Breast epithelium (tissue), 4 donors: ENCODE measurements around the gene KMT2A. TPM values are rescaled to one million over a fixed set of nuclear protein-coding genes. Genes with fewer than 3 reads are reported as not detected.
A peak's percentile ranks its signal among the peaks of the same experiment; 100 is the strongest.

Source experiments
- DNase-seq, 2 donors: peaks; one replicate each; pipeline ENCODE4 v3.0.0-alpha.2; 2019; ENCODE audit warnings: low spot score in 2 of 2
- H3K27ac ChIP-seq, 2 donors: fragments of 200-600 bp; sonication (generic) in 1 of 2; one replicate each; pipeline ENCODE4 v1.5.1; 2016 to 2019; ENCODE audit warnings: mild to moderate bottlenecking in 1 of 2
- H3K27me3 ChIP-seq, 2 donors: fragments of 200-600 bp; sonication (generic) in 1 of 2; one replicate each; pipeline versions ENCODE4 v1.5.1 to v1.6.0; 2017 to 2019; ENCODE audit warnings: control low read depth in 1 of 2, mild to moderate bottlenecking in 1 of 2
- H3K36me3 ChIP-seq: fragments of 200-600 bp; one replicate; pipeline ENCODE4 v1.5.1; 2019
- H3K4me1 ChIP-seq, 2 donors: fragments of 200-600 bp; sonication (generic); one replicate each; pipeline ENCODE4 v1.5.1; 2016 to 2019; ENCODE audit warnings: control low read depth in 1 of 2
- H3K4me3 ChIP-seq, 3 donors: fragments of 200-600 bp; sonication (generic); 1 replicate in 2 of 3; 2 replicates in 1 of 3; pipeline ENCODE4 v1.5.1; 2016 to 2019; ENCODE audit warnings: mild to moderate bottlenecking in 3 of 3, moderate library complexity in 2 of 3
- H3K9me3 ChIP-seq, 2 donors: fragments of 200-600 bp; sonication (generic) in 1 of 2; one replicate each; pipeline ENCODE4 v1.5.1; 2016 to 2019; ENCODE audit warnings: control low read depth in 1 of 2
- POLR2A ChIP-seq: fragments of 450-650 bp; IDR thresholded peaks from one replicate; pipeline ENCODE4 v1.6.1; 2016; ENCODE audit warnings: antibody characterized with exemption, mild to moderate bottlenecking, moderate library complexity
- POLR2AphosphoS5 ChIP-seq, 3 donors: sonication (generic); formaldehyde crosslinking; IDR thresholded peaks; one replicate each; pipeline ENCODE4 v1.6.1; 2017; ENCODE audit warnings: antibody characterized with exemption in 3 of 3
- intact Hi-C: fragments of 100-400 bp; cut with DNase I; formaldehyde crosslinking; loops from one replicate; pipeline ENCODE4 v1.15.1; 2023; ENCODE audit warnings: low total_unique reads
- total RNA-seq, 3 donors: library from RNA; depleted of rRNA; stranded (reverse); fragments of >200 nt; gene quantifications; one replicate each; pipeline ENCODE4 v1.1.0, GENCODE V29; 2016
- TF ChIP-seq, protein P1 (sequence below), 3 donors: fragments of 450-650 bp; IDR thresholded peaks; one replicate each; pipeline ENCODE4 v1.5.1; 2016 to 2017; ENCODE audit warnings: antibody characterized with exemption in 3 of 3, mild to moderate bottlenecking in 3 of 3, moderate library complexity in 3 of 3

Gene KMT2A
- total RNA-seq, 3 donors from 2014 or later, result 67.4 to 100.0 (median 79.6) TPM

DNA sequence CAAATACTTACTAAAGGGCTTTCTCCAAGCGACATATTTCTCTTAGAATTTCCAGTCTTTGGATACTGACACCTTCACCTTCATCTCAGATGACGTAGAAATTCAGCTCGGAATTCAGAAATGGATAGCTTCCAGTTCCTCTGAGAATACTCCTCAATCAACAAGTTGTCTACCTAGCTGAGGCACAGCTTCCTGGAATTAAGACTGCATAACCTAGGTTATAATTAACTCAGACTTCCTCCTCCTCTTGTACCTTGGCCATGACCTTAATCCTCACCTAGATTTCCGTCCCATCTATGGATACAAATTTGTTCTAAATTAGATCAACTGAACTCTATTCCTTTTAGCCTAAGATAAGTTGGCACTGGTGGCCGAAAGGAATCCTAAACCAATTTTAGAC lies 17.5 kb upstream of the KMT2A start:
- H3K36me3 ChIP-seq, result no peaks in the 10 kb centered on the region

DNA sequence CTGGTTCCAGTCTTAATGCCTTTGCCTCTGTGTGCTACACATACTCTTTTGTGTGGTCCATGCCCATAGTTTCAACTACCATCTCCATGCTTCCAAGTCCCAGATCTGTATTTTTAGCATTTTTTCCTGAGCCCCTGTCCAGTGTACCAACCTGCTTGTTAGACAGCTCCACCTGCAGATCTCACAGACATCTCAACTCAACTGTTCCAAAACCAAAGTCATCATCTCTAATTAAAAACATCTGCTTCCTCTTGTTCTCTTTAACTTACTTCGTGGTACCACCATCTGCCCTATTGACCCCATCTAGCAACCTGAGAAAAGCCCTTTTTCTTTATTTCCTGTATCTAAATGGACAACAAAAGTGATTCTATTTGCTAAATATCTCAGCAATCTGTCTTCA lies 8.6 kb upstream of the KMT2A start:
- Histone ChIP-seq H3K4me3 (no peak overlapping the region), H3K4me1 (no peaks in the 10 kb centered on the region), H3K27ac (no peak overlapping the region), H3K36me3 (no peaks in the 10 kb centered on the region), H3K27me3 (no peaks in the 10 kb centered on the region), H3K9me3 (no peaks in the 10 kb centered on the region)
- no peak for DNase-seq
- no peak for TF ChIP-seq POLR2A
- TF ChIP-seq POLR2AphosphoS5 (IDR thresholded peaks at IDR 0.05), result no peak
- TF ChIP-seq, protein P1, sequence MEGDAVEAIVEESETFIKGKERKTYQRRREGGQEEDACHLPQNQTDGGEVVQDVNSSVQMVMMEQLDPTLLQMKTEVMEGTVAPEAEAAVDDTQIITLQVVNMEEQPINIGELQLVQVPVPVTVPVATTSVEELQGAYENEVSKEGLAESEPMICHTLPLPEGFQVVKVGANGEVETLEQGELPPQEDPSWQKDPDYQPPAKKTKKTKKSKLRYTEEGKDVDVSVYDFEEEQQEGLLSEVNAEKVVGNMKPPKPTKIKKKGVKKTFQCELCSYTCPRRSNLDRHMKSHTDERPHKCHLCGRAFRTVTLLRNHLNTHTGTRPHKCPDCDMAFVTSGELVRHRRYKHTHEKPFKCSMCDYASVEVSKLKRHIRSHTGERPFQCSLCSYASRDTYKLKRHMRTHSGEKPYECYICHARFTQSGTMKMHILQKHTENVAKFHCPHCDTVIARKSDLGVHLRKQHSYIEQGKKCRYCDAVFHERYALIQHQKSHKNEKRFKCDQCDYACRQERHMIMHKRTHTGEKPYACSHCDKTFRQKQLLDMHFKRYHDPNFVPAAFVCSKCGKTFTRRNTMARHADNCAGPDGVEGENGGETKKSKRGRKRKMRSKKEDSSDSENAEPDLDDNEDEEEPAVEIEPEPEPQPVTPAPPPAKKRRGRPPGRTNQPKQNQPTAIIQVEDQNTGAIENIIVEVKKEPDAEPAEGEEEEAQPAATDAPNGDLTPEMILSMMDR (IDR thresholded peaks at IDR 0.05), result no peak
- intact Hi-C loops, result no loop called here

More for the DNA sequence above, 17.5 kb upstream of the KMT2A start:
- Histone ChIP-seq H3K27ac (no peak overlapping the region), H3K4me3 (no peak overlapping the region), H3K27me3 (no peaks in the 10 kb centered on the region), H3K4me1 (no peaks in the 10 kb centered on the region), H3K9me3 (no peaks in the 10 kb centered on the region)
- intact Hi-C loops, result no loop called here
- TF ChIP-seq, protein P1 (IDR thresholded peaks at IDR 0.05), result no peak
- TF ChIP-seq POLR2AphosphoS5 (IDR thresholded peaks at IDR 0.05) (no peak), POLR2A (no peak)
- no peak for DNase-seq

DNA sequence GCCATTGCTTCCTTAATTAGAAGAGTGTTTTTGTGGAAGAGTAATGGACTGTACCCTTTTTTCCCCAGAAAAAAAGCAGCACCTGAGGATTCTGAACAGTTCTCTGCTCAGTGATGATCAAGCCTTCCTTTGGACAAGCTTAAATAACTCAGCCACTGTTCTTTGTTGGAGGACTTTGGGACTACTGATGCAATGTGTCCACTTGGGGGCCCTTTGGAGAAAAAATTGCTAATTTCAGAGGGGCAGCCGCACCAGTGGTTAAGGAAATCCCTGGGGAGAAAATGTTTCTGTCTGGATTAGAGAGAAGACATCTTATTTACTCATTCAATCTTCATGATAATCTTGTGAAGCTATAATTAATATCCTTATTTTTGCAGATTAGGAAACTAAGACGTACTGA lies 5.3 kb upstream of the KMT2A start:
- DNase-seq, result no peak
- intact Hi-C loops, result no loop called here
- H3K27me3 ChIP-seq, result no peaks in the 10 kb centered on the region
- H3K4me1 ChIP-seq, result no peaks in the 10 kb centered on the region
- TF ChIP-seq POLR2A (no peak), POLR2AphosphoS5 (IDR thresholded peaks at IDR 0.05) (no peak)
- TF ChIP-seq, protein P1 (IDR thresholded peaks at IDR 0.05), result no peak
- no peak overlapping the region for H3K4me3 ChIP-seq
- no peaks in the 10 kb centered on the region for H3K36me3 ChIP-seq
- H3K9me3 ChIP-seq, result no peaks in the 10 kb centered on the region
- no peak overlapping the region for H3K27ac ChIP-seq

DNA sequence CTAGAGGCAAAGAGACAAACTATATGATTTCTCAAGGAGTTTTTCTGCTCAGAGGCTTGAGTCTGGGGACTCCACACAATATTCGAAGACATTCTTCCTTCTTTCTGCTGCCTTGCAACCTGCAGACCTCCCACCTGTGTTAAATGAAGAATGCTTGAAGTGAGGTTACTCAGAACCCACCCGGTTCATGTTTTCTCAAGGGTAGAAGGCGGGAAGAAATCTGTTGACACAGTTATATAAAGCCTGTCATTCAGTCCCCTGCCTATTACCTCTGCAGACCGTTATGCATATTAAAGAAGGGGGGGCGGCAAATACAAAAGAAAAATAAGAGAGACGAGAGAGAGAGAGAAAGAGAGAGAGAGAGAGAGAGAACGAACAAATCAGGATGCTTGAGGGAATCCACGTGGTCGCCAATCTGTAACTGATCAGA lies 2.2 kb upstream of the KMT2A start:
- H3K36me3 ChIP-seq, result no peaks in the 10 kb centered on the region
- DNase-seq, result no peak
- intact Hi-C loops, result no loop called here
- H3K4me1 ChIP-seq, result peaks cover 0 to 2% of the 10 kb centered on the region in 2 donors
- TF ChIP-seq POLR2A (no peak), POLR2AphosphoS5 (IDR thresholded peaks at IDR 0.05) (no peak)
- TF ChIP-seq, protein P1 (IDR thresholded peaks at IDR 0.05), result no peak
- H3K9me3 ChIP-seq, result no peaks in the 10 kb centered on the region
- H3K4me3 ChIP-seq, result peak overlapping the region; percentile 85 to 98 (median 90)
- H3K27me3 ChIP-seq, result peaks cover 0 to 2% of the 10 kb centered on the region in 2 donors
- no peak overlapping the region for H3K27ac ChIP-seq

DNA sequence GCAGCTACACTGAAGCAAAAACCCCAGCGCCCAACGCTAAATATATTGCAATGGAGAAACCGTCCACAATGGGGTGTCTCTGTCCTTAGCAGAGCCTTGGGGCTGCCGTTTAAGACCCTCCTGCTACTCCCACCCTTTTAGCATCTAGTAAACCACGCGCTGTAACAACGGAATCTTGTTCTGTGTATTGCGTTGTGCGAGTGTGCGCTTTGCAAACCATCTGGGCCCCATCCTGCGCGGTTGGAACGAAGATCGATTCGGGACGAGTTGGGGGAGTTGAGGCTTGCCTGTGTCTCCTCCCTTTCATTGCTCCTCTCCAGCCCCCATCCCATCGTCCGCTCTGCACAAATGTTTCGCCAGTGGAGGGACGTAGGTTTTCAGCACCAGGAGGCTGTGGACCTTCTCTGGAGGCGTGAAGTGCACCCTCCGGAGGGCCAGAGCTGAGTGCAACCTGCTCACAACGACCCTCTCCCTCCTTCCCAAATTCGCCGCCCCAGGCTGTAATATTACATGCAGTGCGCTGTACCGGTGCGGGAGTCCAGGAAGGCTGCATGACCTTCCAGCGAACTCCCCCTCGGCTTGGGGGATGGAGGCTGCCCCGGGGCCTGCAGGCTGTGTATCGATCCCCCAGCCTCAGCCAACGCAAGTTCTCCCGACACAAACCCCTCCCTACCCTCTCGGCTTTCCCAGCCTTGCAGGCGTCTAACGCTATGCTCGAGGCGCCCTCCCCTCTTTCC lies 1.6 kb upstream of the KMT2A start:
- Histone ChIP-seq H3K27ac (peak overlapping the region; percentile 99), H3K4me3 (peak overlapping the region; percentile 85 to 98 (median 90)), H3K9me3 (no peaks in the 10 kb centered on the region), H3K27me3 (peaks cover 0 to 2% of the 10 kb centered on the region in 2 donors), H3K4me1 (peaks cover 0 to 7% of the 10 kb centered on the region in 2 donors), H3K36me3 (no peaks in the 10 kb centered on the region)
- TF ChIP-seq, protein P1 (IDR thresholded peaks at IDR 0.05), result no peak
- TF ChIP-seq POLR2A (no peak), POLR2AphosphoS5 (IDR thresholded peaks at IDR 0.05) (no peak)
- intact Hi-C loops, result no loop called here
- no peak for DNase-seq
